Stimulated activated CD8-positive, alpha-beta memory T cell treated with anti-CD3 and anti-CD28 coated beads, Interleukin-12 subunit alpha, Interleukin-12 subunit beta, amount 100 ng/mL, for 4 hours (primary cell): ENCODE data around the gene LELP1.
"Not testable (repeated sequence)": the region's sequence is repeated elsewhere in the genome, so short reads cannot be mapped to it uniquely, and the experiment has no call there.

ENCODE experiments used
- DNase-seq: peaks from one replicate; pipeline ENCODE4 v3.0.0-alpha.2; 2020; ENCODE audit warnings: low read depth

Gene LELP1

DNA sequence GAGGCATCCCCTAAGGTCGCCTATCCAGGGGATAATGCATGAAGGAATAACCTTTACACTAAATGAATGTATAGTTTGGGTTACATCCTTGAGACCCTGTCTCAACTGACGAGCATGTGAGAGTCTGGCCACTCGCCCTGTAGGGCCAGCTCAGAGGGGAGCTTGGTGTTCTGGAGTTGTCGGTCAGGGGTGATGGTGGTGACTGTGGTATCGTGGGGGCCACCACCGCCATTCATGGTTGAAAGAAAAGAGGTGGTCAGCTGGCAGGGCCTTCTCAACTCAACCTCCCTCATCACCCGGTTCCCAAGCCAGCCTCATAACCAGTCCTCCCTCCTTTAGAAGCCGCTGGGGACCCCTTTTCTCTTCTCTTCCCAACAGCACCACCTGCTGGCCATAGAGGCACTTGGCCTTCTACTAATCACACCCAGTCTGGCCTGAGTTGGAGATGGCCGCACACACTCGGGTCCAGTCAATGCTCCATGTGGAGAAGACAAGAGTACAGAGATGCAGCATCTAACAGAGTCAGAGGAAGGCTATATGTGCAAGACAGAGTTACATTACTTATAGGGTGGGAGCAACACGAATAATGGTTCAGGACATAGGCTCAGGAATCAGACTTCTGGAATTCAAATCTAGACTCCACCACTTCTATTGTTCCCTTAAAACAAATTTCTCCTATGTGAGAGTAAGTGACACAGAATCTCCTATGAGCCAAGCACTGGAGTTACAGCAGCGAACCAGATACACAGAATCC, 26.0 kb downstream of the LELP1 start:
- not testable (repeated sequence) for DNase-seq

DNA sequence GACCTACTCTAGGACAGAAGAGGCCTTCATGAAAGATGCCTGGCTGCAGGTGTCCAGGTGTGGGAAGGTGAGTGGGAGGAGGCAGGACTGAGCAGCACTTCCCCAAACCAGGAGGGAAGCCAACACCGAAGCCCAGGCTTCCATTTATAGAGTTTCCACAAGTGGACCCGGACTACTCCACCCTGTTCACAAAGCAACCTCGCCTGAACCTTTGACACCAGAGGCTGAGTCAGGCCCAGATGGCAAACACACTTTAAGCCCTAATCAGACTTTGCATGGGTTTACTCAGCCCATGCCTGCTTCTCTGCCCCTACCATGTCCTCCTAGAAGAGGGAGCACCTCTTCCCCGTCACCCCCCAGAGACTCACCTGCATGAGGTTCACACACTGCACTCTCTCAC, 28.1 kb downstream of the LELP1 start:
- DNase-seq = no peak

DNA sequence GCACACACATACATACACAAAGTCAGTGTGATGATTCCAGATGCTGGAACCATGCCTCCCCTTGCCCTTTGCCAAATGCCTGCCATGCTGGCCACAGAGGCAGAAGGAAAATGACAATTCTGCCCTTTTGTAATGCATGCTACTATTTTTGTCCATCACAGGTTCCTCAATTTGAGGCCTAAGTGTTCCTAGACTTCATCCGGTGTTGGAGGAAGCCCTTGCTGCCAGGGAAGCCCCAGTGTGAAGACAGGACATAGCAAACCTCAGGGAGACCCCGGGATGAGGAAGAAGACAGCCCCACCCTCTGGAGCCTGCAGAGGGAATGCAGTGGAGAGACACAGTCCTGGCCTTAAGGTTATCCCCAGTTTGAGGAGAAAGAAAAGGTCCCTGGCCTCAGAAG, 28.6 kb downstream of the LELP1 start:
- DNase-seq = no peak

DNA sequence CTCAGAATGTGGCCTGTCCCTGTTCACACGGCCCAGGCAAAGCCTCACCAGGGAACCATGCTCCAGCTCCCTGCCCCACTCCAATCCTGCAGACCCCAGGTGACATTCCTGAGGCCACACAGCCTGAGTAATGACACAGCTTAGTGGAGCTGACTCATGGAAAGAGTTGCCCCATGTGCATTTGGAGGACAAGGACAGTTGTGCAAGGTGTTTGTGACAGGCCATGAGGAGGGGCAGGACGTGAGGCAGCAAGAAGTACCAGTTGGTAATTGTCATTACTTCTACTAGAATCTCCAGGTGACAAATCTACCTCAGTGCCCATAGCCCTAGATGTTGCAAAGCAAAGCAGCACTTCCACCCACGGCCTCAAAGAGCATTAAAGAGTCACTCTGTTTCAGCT, 29.3 kb downstream of the LELP1 start:
- DNase-seq = no peak

DNA sequence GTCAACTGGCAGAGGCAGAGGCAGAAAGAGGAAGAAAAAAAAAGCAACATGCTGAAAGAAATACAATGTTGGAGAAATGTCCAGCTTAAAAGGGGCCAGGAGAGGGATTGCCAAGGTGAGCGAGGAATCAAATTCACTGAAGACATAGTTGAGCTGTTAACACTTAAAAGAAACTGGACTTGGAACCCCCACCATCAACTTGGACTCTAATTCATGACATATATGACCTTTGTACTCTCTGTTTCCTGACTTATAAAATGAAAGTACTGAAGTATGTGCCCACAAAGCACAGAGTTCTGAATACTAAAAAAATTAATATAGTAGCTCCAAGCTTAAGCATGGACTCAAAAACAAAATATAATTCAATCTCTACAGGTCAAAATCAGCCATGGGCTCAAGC, 30.2 kb downstream of the LELP1 start:
- DNase-seq = no peak

DNA sequence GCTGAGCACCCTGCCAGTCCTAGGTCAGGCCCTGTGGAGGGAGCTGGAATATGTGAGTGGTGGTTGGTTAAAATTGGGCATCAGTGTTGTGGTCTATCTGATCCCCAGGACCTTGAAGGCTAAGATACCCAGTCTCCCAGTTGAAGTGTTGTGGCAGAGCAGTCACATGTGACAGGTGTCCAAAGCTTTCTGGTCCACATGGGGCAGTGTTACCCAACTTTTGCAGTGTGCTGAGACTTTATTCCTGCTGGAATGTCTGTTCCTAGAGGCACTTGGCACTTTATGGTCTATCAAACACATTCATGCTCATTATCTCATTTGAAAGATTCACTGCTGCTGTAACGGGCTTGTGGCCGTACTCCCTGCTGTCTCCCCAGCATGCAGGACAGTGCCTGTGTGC, 35.3 kb downstream of the LELP1 start:
- no peak for DNase-seq

DNA sequence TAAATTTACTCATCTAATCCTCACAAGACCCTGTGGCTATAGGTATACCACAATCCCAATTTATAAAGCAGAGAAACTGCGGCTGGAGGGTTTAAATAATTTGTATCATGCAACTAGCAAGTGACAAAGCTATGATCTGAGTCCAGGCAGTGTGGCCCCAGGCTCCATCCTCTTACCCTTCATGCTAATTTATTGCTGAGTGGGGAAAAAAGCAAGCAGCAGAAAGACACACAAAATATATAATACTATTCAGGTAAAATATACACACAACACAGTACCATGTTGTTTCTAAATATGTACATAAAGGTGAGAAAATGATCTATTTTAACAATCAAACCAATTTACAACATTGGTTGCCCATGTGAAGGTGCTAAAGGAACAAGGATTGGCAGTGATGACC, 38.9 kb downstream of the LELP1 start:
- DNase-seq = no peak

DNA sequence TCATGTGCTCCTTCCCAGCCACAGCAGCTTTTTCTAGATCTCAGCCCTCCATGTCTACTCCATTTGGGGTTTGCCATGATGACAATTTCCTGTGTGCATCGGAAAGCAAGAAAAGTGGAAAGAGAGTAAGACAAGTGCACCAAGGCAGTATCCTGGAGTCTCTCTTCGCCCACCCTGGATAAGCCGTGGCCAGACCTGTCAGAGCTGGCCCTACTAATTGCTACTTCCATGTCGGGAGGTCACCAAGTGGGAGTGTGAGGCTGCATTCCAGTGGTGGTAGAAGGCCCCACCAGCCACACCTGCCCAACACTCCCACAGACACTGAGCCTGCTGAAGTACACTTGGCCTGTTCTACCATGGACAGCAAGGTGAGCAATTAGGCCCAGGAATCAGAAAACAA, 42.2 kb downstream of the LELP1 start:
- DNase-seq = no peak

DNA sequence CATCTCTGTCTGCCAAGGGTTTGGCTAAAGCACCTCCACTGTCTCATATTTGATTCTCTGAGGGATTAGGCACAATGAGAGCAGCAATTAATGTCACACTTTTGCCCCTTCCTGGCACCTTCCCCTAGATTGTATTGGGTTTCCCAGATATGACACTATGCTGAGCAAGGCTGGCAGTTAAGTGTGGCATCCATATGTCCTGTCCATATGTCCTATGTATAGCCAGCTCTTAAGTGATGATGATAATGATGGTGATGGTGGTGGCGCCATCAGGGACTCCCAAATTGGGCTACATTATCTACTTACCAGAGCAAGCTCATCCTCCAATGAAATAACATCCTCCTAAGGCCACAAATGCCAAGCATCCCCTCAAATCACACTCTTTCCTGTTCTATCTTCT, 42.8 kb downstream of the LELP1 start:
- no peak for DNase-seq

DNA sequence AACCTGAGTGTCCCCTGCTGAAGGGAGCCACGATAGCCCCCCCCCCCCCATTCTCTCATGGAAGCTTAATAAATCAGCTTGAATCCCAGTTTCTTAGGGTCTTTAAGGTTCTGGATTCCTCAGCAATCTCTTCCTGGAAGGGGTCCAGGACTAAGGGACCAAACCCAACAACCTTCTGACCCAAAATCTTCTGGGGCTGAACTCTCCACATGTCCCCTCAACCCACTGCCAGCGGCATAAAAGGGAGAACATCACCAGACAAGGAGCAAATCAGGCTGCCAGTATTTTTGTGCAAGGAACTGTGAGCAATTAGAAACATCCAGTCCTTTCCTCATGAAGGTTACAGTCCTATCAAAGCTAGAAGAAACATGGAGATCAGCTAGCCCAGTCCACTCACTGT, 43.6 kb downstream of the LELP1 start:
- no peak for DNase-seq

DNA sequence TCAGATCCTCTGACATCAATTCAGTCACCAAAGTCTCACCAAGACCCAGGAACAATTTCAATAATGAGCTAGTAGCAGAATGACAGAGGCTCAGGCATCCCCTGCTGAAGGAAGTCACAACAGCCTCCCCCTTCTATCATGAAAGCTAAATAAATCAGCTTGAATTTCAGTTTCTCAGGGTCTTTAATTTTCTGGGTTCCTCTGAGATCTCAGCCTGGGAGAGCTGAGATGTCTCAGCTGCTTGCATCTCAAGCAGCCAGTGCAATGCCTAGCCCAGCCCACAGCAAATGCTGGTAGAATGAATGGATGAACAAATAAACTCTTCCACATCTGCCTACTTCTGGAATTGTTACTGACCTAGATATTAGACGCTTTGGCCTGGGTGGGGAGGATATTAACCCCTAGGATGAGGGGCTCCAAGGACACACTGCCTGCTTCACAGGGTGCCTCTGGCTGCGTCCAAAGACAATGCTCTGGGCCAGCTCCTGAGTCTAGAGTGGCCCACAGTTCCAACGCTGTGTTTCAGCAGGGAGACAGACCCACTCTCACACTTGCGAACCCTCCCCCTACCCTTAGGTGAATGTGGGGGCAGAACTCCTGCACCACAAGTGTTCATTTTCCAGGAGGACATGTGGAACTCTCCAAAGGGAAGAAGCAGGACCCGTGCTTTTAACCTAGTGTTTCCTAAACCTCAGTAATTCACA, 45.1 kb downstream of the LELP1 start:
- no peak for DNase-seq

DNA sequence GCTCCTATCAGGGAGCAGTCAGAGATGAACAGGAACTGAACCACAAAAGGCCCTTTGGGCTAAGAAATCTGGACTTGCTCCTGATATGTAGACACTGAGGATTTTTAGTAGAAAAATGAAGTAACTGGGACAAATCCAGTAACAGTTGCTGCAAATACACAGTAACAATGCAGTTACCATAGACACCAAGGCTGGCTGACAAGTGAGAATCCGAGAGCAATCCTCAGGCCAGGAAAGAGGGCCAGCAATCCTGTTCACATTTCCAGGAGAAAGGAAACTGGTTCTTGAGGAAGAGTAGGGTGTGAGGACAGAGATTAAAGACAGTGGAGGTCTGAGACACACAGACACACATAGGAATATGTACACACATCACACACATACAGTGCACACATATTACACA, 46.9 kb downstream of the LELP1 start:
- DNase-seq = no peak

DNA sequence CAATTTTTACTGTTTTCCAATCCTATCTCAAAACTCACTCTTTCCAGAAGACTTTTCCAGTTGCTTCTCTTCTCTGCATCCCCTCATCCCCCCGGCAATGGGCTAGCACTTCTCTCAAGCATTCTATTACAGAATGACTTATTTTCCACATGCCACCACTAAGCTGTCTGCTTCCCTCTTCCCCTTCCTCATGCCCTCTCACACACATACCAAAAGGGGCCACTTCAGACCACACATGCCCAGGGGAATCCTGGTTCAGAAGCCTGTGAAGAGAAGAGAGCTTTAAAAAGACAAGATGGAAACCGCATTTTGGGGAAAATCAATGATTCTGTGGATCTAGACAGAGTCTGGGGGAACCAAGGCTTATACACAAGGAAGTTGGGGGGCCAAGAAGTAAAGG, 47.9 kb downstream of the LELP1 start:
- no peak for DNase-seq

DNA sequence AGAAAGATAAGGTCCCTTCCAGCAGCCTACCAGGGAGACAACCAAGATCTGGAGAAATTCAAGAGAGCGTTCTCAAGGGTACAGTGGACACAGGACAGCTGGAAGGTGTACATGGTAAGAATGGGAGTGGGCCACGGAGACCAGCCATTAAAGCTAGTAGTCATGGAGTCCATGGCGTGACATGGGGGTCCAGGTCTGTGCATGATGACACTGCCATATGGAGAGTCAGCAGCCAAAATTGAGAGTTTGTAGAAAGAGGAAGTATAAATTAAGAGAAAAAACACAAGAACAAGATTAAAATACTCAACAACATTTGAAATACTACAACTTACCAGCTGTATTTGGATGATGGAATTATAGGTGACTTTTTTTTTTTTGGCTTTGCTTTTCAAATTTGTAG, 48.3 kb downstream of the LELP1 start:
- DNase-seq = no peak

DNA sequence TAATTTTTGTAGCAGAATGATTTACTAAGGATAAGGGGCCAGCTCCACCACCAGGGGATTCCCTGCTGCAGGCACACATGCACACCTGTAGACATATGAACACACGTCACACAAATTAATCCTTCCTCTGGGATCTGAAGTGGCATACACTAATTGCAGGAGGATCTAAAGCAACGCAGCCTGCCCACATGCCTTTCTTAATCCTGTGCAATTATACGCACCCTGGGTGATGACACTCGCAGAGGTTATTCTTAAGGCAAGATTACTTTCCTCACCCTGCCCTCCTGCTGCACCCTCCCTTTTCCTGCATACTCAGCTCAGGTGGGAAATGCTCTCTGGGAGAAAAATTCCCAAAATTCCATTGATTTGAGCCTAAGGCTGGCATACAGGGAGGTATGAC, 48.8 kb downstream of the LELP1 start:
- no peak for DNase-seq

DNA sequence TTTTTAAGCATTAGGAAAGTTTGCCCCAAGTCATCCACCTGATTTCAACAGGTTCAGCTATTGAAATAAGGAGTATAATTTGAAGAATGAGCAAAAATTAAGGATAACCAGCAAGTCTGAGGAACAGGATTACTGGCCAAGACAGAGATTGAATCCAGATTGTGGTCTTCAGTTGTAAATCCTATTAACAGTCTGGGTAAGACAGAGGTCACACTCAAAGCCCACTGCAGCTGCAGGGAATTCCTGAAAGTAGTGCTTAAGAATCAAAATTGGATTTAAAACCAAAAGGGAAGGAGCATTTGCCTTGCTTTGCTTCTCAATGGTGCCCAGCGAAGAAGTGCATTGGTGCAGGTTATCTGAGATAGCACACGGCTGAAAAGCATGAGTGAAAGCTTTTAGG, 49.8 kb downstream of the LELP1 start:
- no peak for DNase-seq

DNA sequence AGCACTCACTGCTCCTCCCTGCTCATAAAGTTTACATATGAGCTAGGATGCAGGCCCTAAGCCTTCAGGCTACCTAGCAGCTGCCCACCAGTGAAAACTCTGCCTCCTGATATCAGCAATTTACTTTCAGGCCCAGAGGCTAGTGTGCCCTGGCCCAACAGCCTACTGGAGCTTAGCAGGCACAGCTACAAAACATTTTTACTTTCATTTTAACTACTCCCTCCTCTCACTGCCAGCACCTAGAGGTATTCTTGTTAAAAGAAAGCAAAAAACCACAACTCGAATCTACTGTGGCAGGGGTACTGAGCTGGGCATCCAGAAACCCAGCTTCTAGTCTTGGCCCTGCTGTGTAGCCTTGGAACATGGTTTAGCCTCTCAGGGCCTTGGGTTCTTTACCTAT, 50.5 kb downstream of the LELP1 start:
- no peak for DNase-seq
